Hippocampal formation (tissue), 2 donors: ENCODE data around the gene RYR2.

ENCODE experiments used
- DNase-seq, 2 donors: peaks; one replicate each; lab custom pipeline; 2025; lab: John Stamatoyannopoulos, UW

The RYR2 gene

DNA sequence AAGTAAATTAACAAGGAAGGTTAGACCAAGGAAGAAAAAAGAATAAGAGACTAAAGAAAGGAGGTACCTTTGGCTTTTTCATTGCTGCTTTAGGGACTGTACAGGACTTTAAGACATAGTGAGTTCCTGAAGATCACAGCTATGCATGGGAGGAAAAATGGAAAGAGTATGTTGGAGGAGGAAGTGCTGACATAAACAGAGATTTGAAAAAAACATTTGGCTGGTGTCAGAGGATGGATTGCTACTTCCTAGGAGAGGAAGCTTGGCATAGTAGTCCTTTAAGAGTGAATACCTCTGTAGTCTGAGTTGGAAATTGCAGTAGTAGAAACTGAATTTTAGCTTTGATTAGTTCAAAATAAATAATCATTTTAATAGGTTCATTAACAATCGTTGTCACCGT is 398.4 kb downstream of the RYR2 start:
- DNase-seq: no peak

DNA sequence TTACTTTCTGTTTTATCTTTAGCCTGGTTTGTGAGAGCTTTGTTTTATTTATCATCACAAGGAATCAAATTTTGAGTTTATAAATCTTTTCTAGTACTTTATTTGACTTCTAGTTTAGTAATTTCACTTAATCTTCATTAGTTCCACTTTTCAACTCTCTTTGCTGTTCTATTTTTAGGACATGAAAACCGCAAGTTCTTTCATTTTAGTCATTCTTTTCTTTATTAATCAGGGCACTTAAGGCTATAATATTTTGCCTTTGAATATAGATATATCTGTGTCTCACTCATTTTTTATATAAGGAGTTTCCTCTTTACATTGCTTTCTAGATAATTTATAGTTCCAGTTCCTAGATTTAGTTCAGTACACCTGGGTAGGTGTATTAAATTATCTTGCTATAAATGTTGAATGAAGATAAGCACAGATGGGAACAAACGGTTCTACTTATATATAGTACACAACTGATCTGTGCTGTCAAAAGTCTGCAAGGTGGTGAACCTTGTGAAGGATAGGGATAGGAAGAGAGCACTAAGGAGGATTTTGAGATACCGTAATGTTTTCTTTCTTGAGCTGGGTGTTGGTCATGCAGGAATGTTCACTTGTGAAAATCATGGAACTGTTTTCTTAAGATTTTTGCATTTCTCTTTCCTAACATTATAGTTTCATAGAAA is 402.3 kb downstream of the RYR2 start:
- no peak for DNase-seq

DNA sequence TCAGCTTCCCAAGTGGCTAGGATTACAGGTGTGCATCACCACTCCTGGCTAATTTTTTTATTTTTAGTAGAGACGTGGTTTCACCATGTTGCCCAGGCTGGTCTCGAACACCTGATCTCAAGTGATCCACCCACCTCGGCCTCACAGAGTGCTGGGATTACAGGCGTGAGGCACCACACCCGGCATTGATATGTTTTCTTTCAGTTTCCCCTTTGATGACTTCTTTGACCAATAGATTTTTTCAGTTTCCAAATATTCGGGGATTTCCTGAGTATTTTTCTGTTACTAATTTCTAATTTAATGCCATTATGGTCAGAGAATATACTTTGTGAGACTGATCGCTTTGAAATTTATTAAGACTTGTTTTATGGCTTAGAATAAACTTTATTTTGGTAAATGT is 406.1 kb downstream of the RYR2 start:
- no peak for DNase-seq

DNA sequence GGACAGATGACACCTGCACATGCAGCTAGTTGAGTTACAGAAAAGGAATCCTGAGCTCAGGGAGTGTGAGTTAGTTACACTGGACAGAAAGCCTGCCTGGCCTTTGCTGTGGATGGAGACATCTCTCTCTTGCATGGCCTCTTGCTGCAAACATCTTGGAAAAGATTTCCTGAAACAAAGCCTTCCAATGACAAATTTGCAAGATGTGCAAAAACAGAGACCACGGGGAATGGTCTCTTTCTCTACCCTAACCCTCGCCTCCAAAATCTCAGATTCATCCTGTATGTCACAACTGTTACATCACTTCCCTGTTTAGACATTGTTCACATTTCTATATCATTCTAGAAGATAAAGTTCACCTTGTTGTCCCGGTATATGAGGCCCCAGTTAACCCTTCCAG is 415.6 kb downstream of the RYR2 start:
- DNase-seq: no peak

DNA sequence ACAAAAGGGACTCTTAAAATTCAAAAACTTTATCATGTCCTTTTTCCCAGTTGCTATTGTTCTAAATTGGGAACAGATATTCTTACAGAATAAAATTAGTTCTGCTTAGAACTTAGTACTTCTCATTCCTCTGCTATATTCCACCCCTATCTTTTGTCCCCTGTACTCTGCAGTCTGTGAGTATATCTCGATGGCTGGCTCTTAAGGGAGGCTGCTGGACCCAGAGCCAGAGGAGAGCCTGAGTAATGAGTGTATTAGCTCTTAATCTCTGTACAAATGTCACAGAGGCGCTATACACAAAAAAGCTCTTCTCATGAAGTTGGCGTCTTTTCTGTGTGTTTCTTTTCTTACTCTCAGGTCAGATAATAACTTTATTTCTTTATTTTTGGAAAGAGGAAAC is 425.3 kb downstream of the RYR2 start:
- DNase-seq: no peak

DNA sequence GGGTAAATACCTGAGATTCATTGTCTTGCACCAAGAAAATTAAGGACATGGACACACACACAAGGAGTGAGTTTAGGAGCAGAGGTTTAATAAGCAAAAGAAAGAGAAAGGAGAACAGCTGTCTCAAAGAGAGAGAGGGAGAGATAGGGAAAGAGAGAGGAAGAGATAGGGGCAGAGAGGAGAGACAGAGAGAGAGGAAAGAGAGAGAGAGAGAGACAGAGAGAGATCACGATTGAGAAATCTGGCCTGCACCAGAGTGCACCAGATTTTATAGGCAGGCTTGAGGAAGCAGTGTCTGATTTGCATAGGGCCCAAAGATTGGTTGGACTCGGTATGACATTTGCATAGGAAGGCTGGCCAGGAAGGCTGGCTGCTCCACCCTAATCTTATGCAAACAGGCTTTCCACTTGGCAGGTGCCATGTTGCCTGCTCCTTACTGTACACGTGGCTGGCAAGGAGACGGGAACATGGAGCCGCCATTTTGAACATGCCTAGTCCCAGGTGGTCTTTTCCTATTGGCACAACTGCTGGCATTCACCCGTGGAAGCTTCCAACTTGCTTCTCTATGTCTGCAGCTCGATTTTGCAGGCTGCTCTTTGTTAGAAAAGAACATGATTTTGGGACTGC is 428.8 kb downstream of the RYR2 start:
- DNase-seq: no peak

DNA sequence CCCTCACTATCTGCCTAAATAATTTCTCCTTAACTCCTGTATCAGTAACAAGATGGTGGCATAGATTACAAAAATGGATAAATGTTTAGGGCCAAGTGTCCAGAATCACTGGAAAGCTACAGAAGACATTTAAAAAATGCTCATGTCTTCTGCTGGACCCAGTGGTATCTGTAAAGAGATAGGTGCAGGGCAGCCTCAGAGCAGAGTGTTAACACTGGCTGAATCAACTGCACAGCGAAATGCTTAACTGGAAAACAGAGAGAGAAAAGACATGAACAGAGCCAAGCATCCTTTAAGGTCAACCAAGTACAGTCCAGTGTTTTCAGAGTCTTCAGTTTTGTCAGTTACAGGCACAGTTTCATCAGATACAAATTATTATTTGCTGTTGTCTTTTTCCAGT is 429.4 kb downstream of the RYR2 start:
- DNase-seq: no peak

DNA sequence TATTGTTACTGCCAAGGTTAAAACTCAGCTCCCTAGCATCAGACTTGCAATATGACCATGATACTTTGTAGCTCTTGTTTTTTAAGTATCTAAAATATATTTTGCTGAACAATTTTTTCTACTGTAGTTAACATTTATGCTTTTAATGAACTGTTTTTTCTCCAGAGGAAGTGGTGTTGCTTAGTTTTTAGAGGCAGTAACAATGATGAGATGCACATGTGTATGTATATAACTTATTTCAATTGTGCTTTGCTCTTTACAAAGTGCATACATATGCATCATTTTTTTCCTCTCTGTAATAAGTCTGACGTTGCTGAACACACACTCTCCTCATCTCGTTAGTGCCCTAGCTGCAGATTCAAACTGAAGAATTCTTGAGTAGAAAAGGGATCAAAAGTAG is 430.0 kb downstream of the RYR2 start:
- DNase-seq: no peak

DNA sequence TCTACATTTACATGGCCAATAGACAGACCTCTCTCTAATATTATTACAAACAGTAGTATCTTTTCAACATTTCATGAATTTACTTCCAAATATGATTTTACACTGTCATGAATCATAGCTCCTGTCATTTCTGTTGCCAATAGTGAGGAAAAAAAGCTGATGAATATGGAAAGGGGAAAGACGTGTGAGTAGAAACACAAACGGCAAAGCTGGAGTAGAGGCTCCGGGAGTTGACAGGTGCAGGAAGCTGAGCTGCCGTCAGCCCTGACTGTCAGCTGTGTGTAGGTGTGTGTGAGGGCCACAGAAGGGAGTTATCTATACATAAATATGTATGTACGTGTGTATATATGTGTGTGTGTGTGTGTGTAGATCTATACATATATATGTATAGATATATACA is 431.9 kb downstream of the RYR2 start:
- no peak for DNase-seq

DNA sequence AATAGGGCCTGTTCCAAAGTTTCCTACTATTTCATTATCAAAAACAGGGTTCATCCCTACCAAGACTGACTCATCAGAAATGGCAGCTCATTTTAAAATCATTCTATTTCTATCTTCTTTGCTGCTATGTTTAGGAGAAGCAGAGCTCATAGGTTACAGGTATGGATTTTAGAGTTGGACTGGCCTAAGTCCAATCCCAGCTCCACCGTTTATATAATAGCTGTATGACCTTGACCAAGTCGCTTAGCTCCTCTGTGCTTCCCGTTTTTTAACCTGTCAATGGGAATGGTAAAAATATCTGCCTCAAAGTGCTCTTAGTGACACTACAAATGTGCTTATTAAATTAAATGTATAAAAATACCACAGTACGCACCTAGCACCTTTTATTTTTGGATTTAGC is 436.1 kb downstream of the RYR2 start:
- DNase-seq: no peak

DNA sequence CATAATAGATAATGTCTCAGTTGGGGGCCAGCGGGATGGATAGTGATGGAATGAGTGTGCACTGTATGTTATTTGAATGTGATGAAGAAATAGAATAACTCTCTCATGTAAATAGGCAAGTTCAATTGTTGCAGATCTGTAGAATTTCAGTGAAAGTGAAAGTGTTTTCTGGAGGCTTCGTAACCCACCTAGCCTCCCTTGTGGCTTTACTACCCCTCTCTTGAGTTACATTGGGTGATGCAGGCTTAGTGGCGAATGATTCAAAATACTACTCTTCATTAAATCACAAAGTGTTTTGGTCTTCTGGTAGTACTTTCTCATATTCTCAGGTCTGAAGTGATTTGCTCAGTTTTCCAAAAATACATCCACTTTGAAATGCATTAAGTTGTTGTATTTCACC is 436.9 kb downstream of the RYR2 start:
- no peak for DNase-seq

DNA sequence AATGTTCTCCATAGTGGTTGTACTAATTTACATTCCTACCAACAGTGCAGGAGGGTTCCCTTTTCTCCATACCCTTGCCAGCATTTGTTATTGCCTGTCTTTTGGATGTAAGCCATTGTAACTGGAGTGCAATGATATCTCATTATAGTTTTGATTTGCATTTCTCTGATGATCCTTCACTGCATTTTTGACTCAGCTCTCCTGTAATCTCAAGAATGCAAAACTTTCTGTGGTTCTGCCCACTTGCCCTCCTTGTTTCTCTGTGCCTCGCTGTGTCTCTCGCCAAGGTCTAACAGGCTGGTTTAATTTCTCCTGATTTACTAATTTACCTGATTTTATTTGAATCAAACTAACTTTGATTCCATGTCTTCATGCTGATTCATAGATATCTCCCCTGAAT is 440.8 kb downstream of the RYR2 start:
- DNase-seq: no peak

DNA sequence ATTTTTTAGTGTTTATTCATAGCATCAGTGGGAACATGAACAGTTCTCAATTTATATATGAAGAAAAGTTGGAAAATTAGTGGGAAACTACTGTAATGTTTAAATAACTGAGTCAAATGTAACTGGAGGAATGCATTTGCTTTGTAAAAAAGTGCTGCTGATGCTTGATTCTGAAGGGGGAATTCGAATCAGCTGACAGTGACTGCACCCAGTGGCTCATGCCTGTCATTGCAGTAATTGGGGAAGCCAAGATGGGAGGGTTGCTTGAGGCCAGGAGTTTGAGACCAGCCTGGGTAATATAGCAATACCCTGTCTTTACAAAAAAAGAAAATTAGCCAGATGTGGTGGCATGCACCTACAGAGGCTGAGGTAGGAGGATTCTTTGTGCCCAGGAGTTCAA is 450.4 kb downstream of the RYR2 start:
- no peak for DNase-seq

DNA sequence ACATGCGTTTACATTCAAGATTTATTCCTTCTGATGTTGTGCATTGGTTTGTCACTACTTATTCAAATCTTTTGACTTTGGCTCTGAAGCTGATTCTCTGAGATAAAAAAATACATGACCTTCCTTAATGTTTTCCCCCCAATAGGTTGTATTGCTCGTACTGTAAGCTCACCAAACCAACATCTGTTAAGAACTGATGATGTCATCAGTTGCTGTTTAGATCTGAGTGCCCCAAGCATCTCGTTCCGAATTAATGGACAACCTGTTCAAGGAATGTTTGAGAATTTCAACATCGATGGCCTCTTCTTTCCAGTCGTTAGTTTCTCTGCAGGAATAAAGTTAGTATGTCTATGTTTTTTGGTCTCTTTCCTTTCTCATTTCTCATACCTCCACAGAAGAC is 458.6 kb downstream of the RYR2 start:
- DNase-seq: no peak

DNA sequence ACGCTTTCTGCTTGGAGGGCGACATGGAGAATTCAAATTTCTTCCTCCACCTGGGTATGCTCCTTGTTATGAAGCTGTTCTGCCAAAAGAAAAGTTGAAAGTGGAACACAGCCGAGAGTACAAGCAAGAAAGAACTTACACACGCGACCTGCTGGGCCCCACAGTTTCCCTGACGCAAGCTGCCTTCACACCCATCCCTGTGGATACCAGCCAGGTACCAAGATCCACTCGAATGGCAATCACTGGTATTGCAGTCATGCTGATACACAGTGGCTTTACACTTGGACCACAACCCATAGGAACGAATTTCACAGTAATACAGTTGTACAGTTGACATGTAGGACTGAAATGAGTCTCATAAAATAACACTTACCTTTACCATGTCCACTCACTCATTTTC is 461.3 kb downstream of the RYR2 start:
- DNase-seq: no peak

DNA sequence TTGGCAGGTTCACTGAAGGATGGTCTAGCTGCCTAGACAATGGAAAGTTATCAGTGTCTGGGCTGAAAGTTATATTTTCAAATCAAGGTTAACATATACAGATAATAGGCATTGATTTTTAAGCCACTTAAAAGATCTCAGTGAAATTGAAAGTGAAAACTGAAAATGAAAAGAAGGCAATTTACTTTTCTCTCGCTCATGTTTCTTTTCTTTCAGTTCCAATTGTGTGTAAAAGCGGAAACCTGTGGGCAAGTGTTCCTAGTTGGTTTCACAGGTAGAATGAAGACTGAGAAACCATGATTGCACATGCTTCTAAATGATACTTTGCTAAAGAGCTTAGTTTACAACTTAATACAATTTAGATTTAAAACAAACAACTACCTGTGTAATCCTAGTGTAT is 465.0 kb downstream of the RYR2 start:
- DNase-seq: no peak

DNA sequence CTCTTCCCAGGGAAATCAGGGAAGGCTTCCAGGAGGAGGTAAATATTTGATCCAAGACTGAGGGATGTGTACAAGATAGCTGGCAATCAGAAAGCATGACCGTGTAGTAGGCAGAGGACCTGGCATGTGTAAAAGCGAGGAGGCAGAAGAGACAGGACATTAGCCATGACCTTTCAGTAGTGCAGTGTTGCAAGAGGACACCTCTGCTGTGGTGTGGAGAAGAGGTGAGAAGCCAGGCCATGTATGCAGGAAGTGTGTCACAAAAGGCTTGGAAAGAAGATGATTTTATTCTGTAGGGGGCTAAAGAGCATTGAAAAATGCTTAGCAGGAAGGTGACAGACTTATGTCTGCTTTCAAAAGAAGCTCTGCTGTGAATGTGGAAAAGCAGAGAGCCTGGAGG is 467.8 kb downstream of the RYR2 start:
- DNase-seq: no peak

DNA sequence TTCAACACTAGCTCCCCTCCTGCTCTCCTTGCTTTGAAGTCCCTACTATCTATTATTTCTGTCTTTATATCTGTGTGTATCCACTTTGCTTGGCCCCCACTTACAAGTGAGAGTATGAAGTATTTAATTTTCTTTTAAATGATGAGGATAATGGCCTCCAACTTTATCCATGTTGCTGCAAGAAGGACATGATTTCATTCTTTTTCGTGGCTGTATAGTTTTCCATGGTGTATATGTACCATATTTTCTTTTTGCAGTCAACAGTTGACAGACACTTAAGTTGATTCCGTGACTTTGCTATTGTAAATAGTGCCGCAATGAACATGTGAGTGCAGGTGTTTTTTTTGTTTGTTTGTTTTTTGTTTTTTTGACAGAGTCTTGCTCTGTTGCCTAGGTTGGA is 483.1 kb downstream of the RYR2 start:
- no peak for DNase-seq

DNA sequence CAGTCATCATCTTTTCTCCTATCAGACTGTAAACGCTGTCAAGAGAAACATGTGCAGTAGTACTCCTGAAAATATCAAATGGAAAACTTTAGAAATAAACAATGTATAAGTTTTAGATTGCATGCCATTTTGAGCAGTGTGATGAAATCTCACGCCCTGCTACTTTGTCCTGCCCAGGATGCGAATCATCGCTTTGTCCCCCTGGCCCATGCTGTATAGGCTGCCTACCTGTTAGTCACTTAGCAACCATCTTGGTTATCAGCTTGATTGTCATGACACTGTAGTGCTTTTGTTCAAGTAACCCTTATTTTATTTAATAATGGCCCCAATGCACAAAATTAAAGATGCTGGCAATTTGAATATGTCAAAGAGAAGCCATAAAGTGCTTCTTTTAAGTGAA is 485.8 kb downstream of the RYR2 start:
- DNase-seq: no peak

DNA sequence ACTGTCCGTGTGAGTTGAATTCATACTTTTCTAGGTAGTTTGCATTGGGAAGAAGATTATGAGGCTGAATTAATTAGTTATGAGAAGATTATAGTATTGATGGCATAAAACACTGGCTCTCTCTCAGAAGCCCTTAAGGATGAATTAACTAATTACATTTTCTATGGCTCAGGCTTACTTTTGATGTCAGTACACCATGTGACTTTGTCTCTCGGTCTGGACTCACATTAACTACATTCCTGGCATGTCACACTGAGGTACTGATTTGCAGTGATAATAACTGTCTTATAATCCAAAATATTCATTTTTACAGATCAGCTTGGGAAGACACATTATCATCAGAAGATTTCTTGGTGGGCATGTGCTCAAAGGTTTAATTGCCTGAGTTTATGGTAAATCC is 486.6 kb downstream of the RYR2 start:
- DNase-seq: no peak

DNA sequence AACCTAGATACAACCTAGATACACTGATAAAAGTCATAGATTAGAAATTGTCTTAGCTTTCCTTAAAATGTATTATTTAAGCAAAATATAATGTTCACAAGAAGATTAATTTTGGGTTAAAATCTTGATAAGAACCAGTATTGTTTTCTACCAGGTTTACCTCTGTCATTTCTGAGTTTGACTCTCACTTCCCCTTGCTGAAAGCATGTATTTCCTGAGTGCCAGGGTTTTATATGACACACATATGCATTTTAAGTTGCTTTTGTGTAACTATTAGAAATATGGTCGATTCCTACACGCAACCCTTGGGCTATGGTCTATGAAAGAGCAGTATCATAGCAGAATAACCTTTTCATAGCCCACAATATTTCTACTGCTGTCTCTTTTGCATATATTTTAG is 497.1 kb downstream of the RYR2 start:
- no peak for DNase-seq

DNA sequence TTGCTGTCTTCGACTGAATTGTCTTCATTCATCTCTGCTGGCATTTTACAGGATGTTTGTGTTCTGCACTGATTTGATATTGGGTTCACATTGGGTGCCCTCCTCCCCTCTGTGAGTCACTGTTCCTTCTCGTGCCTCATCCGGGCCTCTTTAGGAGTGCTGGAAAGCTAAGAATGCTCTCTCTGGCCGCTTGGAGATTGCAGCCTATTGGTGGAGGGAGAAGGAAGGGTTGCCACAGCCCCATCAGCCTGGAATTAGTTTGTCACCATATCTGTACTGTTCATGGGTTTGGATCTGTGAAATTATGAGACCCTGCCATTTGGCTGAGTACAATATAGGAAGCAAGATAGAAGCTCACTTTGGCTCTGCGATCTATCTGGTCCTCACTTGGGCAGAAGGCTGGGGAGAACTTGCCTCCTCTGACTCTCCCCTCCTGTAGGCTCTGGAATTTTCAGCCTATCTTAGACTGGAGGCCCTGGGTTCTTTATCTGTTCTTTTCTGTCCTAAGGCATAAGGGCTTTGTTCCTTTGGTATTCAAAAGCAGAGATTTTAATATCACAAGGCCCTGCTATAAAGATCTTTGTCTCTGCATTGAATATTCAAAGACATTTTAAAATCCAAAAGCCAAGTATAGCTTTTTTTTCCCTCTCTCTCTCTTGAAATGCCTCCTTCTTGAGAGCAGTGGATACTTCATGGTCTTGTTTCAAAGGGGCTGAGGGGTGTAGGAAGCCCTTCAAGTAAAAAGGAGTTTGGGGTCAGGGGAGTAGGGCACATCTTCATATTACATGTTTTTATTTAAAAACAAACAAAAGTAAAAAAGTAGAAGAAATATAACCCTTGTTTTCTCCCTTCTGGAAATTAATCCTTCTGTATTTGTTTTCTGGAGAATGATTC is 500.8 kb downstream of the RYR2 start:
- DNase-seq: no peak

DNA sequence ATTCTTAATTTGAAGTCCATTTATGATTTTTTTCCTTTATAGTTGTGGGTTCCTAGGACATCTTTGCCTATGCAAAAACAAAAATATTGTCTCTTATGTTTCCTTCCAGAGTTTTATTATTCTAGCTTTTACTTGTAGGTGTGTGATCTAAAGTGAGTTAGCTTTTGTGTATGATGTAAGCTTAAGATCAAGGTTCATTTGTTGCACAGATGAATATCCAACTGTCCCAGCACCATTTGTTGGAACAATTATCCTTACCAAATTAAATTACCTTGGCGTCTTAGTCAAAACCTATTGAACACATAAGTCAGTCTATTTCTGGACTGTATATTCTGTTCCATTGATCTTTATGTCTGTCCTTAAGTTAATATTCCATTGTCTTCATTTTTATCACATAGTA is 511.1 kb downstream of the RYR2 start:
- DNase-seq: no peak
